Endothelial cell of umbilical vein (primary cell): ENCODE data around the gene PPFIBP1.

Experiments
- CTCF ChIP-seq, 2 donors: IDR thresholded peaks; 1 replicate in 1 of 2; 2 replicates in 1 of 2; pipeline ENCODE4 v1.5.1; 2011; ENCODE audit warnings: low read length in 2 of 2, mild to moderate bottlenecking in 2 of 2, moderate library complexity in 2 of 2, control low read depth in 1 of 2, inconsistent platforms in 1 of 2, low read depth in 1 of 2; ENCODE audit not compliant: insufficient read depth in 1 of 2; ENCODE audit errors: extremely low read depth in 1 of 2
- EZH2 ChIP-seq: IDR thresholded peaks from 2 replicates; pipeline ENCODE4 v1.6.1; 2012; ENCODE audit warnings: borderline replicate concordance, low read depth, mild to moderate bottlenecking, moderate library complexity, low read length, inconsistent platforms; ENCODE audit not compliant: severe bottlenecking
- FOS ChIP-seq: IDR thresholded peaks from 2 replicates; pipeline ENCODE4 v1.6.1; 2011; ENCODE audit warnings: mild to moderate bottlenecking, low read length, moderate library complexity, borderline replicate concordance; ENCODE audit not compliant: insufficient read depth
- GATA2 ChIP-seq: IDR thresholded peaks from 2 replicates; pipeline ENCODE4 v1.7.0; 2011; ENCODE audit warnings: low read depth, mild to moderate bottlenecking, moderate library complexity, mixed read lengths, low read length; ENCODE audit not compliant: insufficient read length, insufficient read depth
- MYC ChIP-seq: IDR thresholded peaks from one replicate; pipeline ENCODE4 v1.6.1; 2011; ENCODE audit warnings: mild to moderate bottlenecking, low read depth, low read length
- POLR2A ChIP-seq: IDR thresholded peaks from 2 replicates; pipeline ENCODE4 v1.6.1; 2012; ENCODE audit warnings: low read depth, mild to moderate bottlenecking, control low read depth, low read length
- POLR2AphosphoS5 ChIP-seq: IDR thresholded peaks from 2 replicates; pipeline ENCODE4 v1.6.1; 2012; ENCODE audit warnings: low read depth, mild to moderate bottlenecking, control low read depth, low read length, moderate library complexity; ENCODE audit not compliant: insufficient read depth

- TF ChIP-seq POLR2AphosphoS5, result no peak
- TF ChIP-seq CTCF (IDR thresholded peaks at IDR 0.05; ENCODE audit: extremely low read depth in 1 of 2, insufficient read depth in 1 of 2, low read depth in 1 of 2, low read length in 2 of 2), result no peak
- no peak for TF ChIP-seq POLR2A
- TF ChIP-seq EZH2, result no peak
- TF ChIP-seq GATA2, result no peak
- TF ChIP-seq MYC, result no peak
- TF ChIP-seq FOS, result no peak
These were observed 91.4 kb downstream of the PPFIBP1 start for GRCh38 chr12:27615331-27615891.
